OCI-LY3 (cell line): ENCODE data around the gene MACROD2.

ENCODE experiments used
- CTCF ChIP-seq: fragments of 200-600, 300-600 bp; sonication (generic); IDR thresholded peaks from 2 replicates; pipeline ENCODE4 v1.5.1; 2014; ENCODE audit warnings: antibody characterized with exemption, low read length, low read depth
- EZH2phosphoT487 ChIP-seq: fragments of 200-600 bp; shearing (Covaris generic); IDR thresholded peaks from 2 replicates; pipeline ENCODE4 v1.6.1; 2018; ENCODE audit warnings: antibody characterized with exemption, mixed run types, low read depth

- no peak for TF ChIP-seq CTCF
- TF ChIP-seq EZH2phosphoT487 = no peak
These were observed 1711.4 kb downstream of the MACROD2 start for GRCh38 chr20:15706719-15707118.
